Glomerular visceral epithelial cell (primary cell): Measurements from ENCODE around the gene PRR12.
A peak's percentile ranks its signal among the peaks of the same experiment; 100 is the strongest.

Source experiments
- DNase-seq: peaks from one replicate; pipeline ENCODE4 v3.0.0-alpha.2; 2016; ENCODE audit errors: extremely low spot score

The PRR12 gene

DNA sequence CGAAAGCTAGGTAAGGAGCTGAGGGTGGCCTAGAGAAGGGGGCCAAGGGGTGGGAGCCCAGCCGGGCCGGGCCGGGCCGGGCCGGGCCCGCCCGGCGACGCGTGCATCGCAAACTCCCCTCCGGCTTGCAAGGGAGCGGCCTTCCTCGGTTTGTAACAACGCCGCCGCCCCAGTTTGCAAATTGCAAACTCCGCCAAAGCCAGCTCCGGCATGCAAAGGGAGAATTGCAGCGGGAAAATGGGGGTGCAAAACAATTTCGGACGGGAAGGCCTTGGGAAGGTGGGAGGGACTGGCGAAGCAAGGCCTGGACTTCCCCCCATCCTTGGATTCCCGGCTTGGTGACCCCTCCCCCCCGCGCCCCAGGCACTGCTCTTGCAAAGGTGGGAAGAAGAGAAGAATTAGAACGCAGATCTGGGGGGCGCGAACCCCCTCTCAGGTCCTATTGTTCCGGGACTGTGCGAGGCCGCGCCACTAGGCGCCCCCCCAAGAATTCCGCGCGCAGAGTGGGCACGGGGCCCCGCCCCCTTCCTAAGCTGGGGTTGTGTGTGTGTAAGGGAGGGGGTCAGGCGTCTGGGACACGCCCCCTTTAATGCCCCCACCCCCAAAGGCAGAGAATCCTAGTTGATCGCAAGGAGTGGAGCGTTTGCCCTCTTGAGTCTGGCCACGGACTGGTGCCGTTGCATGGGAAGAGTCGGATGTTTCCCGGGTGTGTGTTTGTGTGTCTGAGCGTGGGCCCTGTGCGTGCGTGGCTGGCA lies 926 bp downstream of the PRR12 start:
- peak; percentile 65 for DNase-seq

DNA sequence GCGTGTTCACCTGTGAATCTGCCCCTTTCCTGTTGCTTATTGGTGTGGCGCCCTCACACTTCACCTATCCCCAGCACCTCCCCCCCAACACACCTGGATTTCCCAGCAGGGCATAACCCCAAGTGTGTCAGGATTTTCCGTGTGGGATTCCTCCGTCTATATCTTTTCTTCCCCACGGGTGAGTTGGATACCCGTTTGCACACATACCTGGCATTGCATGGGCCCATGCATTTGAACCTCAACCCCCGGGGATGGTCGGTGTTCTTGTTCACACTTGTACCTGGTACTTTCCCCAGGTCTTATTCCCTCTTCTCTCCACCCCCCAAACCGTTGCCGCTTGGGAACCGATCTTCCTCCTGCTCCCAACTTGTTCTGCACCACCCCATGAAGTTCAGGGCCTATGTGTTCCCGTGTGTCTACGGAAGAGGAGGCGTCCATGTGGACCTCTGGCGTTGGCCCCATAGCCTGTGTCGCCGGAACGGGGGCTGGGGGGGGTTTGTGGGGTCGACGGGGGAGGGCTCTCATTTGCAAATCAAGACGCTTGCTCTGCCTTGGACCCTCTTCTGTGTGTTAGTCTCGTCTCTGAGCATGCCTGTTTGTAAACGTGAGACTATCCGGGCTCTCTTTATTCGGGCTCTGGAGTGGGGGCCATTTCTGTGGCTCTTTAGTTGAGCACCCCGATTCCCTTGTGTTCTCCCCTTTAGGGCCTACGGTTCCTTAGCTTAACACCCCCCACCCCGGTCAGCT lies 1.7 kb downstream of the PRR12 start:
- DNase-seq = peak; percentile 30

DNA sequence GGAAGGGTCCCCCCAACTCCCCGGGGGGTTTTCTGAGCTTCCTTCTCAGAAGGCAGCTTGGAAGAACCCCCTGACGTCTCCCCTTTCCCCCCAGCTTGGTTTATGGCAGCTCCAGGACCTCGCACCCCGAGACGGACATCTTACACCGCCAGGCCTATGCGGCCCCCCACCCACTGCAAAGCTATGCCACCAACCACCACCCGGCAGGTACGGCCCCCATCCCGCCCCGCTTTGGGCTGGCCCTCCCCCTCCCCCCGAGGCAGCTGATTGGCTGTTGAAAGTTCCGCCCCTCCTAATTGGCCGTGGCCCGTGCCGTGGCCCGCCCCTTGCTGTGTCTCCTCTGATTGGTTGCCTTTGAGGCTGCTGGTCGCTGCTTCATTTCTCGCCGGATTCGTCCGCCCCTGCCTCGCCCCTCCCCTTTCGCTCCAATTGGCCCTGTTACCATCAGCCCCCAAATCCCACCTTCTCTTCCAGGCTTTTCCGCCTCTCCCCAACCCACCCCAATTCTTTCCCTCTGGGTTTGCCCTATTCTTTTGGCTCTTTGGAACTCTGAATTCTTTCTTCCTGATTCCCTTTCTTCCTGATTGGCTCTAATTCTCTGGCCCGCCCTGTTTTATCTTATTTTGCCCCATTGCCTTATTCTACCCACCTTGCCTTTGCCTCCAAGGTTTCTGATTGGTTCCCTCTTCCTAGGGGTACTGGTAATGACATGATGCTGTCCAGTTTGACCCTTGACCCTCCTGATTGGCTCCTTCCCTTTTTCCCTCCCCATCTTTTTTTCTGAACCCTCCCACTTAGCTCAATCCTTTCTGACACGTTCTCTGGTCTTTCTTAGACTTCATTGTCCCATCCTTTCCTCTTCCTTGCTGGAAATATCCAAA lies 2.5 kb downstream of the PRR12 start:
- DNase-seq = peak; percentile 93

DNA sequence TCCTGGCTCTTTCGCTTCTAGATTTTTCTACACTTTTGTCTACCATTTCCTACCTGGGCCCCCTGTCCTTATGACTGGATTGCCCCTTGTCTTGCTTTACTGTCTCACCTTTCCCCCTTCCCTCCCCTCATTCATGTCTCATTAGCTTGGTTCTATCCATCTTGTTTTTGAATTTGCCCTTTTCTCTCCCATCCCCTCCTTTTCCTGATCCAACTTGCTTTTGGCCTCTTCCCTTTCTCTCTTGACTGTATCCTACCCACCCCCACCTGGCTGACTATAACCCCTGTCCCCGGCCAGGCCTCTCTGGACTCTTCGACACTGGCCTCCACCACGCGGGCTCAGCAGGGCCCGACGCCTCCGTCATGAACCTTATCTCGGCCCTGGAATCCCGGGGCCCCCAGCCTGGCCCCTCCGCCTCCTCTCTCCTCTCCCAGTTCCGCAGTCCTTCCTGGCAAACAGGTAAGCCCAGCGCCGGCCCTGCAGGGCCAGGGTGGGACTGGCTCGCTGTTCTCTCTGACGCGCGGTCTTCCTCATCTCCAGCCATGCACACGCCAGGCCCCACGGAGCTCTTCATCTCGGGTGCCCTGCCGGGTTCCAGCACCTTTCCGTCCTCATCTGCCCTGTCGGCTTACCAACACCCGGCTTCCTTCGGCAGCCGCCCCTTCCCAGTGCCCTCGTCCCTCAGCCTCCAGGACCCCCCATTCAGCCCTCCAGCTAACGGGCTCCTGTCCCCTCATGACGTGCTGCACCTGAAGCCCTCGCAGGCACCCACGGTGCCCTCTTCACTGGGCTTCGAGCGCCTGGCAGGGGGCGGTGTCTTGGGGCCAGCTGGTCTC lies 3.4 kb downstream of the PRR12 start:
- no peak for DNase-seq

DNA sequence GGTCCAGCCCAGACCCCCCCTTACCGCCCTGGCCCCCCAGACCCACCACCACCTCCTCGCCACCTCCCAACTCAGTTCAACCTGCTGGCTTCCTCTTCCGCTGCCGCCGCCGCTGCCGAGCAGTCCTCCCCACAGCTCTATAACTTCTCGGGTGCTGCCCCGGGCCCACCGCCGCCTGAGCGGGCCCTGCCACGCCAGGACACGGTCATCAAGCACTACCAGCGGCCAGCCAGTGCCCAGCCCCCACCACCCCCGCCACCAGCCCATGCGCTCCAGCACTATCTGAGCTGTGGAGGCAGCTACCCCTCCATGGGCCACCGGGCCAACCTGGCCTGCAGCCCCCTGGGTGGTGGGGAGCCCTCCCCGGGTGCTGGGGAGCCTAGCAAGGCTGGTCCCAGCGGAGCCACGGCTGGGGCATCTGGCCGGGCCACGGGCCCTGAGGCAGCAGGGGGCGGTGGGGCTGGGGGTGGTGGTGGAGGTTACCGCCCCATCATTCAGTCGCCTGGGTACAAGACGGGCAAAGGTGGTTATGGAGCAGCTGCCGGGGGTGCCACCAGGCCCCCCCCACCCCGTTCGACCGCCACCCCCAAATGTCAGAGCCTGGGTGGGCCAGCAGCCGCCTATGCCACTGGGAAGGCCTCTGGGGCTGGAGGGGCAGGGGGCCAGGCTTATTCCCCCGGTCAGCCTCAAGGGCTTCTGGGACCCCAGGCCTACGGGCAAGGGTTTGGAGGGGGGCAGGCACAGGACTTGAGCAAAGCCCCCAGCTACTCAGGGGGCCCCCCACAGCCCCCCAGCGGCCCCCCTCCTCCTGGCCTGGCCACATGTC lies 4.2 kb downstream of the PRR12 start:
- DNase-seq = no peak

DNA sequence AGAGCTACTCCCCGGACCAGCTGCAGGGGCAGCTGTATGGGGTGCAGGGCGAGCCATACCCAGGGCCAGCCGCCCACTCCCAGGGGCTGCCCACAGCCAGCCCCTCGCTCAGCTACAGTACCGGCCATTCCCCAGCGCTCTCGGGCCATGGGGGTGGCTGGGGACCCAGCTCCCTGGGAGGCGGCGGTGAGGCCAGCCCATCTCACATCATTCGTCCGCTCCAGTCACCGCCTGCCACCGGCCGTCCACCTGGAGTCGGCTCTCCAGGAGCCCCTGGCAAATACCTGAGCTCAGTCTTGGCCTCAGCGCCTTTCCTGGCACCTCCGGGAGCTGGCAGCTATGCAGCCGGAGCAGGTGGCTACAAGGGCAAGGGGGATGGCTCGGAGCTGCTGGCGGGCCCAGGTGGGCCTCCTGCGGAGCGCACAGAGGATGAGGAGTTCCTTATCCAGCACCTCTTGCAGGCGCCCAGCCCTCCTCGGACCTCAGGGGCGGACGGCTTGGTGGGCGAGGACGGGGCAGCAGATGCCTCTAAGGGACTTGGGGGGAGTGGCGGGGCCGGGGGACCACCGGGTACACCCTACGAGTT lies 4.9 kb downstream of the PRR12 start:
- DNase-seq = no peak

DNA sequence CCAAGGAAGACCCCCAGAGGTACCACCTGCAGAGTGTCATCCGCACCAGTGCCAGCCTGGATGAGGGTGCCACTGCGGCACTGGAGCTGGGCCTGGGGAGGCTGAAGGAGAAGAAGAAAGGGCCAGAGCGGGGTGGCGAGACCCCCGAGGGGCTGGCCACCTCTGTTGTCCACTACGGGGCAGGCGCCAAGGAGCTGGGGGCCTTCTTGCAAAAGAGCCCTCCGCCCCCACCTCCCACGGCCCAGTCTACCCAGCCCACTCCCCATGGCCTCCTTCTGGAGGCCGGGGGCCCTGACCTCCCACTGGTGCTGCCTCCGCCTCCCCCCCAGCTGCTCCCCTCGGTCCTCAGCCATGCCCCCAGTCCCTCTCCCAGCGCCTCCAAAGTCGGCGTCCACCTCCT lies 5.4 kb downstream of the PRR12 start:
- no peak for DNase-seq

DNA sequence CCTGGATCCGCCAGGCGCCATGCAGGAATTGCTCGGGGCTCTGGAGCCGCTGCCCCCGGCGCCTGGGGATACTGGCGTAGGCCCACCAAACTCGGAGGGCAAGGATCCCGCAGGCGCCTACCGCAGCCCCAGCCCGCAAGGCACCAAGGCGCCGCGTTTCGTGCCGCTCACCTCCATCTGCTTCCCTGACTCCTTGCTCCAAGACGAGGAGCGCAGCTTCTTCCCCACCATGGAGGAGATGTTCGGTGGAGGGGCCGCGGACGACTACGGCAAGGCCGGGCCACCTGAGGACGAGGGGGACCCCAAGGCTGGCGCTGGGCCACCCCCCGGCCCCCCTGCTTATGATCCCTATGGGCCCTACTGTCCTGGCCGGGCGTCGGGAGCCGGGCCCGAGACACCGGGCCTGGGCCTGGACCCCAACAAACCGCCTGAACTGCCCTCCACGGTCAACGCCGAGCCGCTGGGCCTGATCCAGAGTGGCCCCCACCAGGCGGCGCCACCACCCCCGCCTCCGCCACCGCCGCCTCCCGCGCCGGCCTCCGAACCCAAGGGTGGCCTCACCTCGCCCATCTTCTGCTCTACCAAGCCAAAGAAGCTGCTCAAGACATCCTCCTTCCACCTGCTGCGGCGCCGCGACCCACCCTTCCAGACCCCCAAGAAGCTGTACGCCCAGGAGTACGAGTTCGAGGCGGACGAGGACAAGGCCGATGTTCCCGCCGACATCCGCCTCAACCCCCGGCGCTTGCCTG lies 6.1 kb downstream of the PRR12 start:
- DNase-seq = no peak

DNA sequence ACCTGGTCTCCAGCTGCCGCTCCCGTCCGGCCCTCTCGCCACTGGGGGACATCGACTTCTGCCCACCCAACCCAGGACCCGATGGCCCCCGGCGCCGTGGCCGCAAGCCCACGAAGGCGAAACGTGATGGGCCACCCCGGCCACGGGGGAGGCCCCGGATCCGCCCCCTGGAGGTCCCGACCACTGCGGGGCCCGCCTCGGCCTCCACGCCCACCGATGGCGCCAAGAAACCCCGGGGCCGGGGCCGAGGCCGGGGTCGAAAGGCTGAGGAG lies 6.7 kb downstream of the PRR12 start:
- DNase-seq = no peak

DNA sequence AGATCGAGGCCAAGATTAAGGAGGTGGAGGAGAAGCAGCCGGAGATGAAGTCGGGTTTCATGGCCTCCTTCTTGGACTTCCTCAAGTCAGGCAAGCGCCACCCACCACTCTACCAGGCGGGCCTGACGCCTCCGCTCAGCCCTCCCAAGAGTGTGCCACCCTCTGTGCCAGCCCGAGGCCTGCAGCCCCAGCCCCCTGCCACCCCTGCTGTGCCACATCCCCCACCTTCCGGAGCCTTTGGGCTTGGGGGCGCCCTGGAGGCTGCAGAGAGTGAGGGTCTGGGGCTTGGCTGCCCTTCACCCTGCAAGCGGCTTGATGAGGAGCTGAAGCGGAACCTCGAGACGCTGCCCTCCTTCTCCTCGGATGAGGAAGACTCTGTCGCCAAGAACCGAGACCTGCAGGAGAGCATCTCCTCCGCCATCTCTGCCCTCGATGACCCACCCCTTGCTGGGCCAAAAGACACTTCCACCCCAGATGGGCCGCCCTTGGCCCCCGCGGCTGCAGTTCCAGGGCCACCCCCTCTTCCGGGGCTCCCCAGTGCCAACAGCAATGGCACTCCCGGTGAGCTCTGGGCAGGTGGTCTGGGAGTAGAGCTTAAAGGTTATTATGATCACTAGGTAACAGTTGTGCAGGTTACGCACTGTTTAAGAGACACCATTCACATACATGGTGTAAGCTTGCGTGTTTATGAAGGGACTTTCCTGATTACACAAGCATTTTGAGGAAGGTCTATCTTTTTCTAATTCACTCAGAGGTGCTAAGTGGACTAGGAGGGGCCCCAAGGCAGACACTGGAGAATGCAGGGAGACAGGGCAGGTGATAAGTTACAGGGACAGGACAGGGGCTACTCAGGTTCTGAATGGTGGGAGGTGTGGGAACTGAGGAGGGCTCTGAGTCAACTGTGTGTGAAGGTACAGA lies 8.7 kb downstream of the PRR12 start:
- DNase-seq = no peak

DNA sequence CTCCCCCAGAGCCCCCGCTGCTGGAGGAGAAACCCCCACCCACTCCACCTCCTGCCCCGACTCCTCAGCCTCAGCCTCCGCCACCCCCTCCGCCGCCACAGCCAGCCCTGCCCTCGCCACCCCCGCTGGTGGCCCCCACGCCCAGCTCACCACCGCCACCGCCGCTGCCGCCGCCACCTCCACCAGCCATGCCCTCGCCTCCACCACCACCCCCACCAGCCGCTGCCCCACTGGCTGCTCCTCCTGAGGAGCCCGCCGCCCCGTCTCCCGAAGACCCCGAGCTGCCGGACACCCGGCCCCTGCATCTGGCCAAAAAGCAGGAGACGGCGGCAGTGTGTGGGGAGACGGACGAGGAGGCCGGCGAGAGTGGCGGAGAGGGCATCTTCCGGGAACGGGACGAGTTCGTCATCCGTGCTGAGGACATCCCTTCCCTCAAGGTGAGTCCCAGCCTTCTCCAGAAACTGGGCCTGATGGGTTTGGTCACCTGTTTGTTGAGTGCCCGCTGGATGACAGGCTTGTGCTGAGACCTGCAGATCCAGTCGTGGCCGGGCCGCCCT lies 10.6 kb downstream of the PRR12 start:
- DNase-seq = no peak

DNA sequence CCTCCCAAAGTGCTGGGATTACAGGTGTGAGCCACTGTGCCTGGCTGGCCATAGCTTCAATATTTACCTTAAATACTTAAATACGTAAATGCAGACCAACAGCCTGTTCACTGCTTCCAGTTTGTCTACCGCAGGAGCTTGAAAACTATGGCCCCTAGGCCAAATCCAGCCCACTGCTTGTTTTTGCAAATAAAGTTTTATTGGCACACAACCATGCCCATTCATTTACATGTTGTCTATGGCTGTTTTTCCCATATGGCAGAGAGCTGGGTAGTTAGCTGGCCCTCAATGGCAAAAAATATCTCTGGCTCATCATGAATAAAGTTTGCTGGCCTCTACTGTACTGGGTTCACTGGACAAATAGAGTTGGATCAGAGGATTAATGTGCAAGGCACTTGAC lies 11.8 kb downstream of the PRR12 start:
- DNase-seq = no peak

DNA sequence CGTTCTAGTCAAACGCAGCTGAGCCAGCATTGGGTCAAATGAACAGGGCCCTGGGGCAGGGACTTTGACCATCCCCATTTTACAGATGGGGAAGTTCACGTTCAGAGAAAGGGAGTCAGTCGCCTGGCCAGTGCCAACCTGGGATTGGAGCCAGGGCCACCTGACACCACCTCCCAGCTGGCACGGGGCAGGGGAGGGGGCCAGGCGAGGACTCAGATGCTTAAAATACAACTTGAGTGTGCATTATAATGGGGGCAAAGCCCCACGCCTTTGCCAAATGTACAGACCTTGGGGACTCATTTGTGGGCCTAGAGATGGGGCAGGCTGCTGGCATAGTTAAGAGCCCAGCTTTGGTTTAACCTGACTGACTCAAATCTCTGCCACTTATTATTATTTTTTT lies 14.6 kb downstream of the PRR12 start:
- DNase-seq = no peak

DNA sequence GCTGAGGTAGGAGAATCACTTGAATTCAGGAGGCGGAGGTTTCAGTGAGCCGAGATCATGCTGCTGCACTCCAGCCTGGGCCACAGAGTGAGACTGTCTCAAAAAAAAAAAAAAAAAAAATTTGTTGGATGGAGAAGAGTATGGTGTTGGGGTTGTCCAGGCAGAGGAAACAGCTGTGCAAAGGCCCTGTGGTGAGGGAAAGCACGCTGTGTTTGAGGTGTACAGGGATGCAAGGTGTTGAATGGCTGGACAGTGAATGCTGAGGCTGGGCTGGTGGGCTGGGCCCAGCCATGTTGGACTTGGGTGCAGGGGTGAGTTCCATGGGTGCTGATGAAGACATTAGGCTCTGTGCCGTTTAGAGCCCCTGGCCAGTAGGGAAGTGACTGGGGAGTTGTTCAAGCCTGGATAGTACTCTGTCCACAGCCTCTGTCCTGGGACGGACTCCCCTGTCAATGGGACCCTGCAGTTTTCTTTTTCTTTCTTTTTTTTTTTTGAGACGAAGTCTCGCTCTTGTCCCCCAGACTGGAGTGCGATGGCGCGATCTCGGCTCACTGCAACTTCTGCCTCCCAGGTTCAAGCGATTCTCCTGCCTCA lies 18.6 kb downstream of the PRR12 start:
- DNase-seq = no peak

DNA sequence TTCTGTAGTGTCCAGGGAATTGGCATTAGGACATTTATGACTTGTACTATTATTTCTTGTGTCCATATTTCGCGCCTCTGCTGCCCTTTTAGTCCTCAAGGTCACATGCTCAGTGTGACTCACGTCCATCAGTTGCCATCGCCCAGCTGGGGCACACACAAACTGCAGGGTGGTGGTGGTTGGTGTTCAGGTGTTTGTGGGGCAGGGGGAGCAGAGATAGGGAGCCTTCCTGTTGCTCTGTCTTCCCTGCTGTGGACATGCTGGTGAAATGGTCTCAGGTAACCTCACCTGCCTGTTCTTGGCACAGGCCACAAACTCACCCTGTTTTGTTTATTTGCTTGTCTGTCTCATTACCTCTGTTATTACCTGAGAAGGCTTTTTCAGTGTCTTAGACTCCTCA lies 22.4 kb downstream of the PRR12 start:
- DNase-seq = peak; percentile 33

DNA sequence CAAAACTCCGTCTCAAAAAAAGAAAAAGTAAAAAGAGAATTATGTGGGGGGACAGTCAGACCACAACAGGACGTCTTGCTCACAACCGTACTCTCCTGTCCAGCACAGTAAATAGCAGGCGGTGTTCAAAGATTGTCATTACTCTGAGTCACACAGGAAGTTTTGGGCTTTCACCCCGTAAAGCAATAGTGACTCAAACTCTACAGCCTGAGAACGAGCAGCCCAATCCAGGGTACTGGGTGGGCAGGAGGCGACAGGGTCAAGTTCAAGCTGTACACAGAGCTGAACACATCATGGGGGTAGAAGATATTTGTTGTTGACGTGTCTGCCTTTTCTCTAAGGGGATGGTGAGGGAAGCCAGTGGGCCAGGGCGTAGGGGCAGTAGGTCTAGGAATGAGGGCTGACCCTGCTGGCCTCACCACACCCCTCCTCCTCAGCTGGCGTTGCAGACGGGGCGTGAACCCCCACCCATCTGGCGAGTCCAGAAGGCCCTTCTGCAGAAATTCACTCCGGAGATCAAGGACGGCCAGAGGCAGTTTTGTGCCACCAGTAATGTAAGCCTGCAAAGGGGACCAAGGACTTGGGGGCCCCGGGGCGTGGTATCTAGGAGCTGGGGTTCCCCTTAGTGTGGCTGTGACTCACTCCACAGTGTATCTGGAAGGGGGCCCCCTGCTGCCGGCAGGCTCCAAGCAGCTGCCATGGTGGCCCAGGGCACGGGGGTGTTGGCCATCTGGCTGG lies 23.3 kb downstream of the PRR12 start:
- peak; percentile 60 for DNase-seq

DNA sequence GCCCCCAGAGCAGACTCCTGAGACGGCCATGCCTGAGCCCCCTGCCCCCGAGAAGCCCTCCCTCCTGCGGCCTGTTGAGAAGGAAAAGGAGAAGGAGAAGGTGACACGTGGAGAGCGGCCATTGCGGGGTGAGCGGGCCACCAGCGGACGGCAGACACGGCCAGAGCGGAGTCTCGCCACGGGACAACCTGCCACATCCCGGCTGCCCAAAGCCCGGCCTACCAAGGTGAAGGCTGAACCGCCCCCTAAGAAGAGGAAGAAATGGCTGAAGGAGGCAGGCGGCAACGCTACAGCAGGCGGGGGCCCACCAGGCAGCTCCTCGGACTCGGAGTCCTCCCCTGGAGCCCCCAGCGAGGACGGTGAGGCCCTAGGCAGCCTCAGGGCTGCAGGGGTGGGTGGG lies 24.9 kb downstream of the PRR12 start:
- no peak for DNase-seq
